T47D (cell line): Measurements from ENCODE around the gene CMC4.

Source experiments
- DNase-seq, 2 experiments: peaks; one replicate each; pipeline versions ENCODE4 v3.0.0 to v3.0.0-alpha.2; 2011 to 2012; ENCODE audit warnings: low read depth in 1 of 2, low spot score in 1 of 2
- JUND ChIP-seq: IDR thresholded peaks from 2 replicates; pipeline ENCODE4 v1.6.1; 2012; ENCODE audit warnings: low read depth
- in situ Hi-C: cut with HindIII; loops from 2 replicates; pipeline ENCODE4 v1.10.0; 2016; ENCODE audit warnings: low sequenced_read_pairs, low pct_unique_long_range_greater_than_20kb

CMC4 gene

DNA sequence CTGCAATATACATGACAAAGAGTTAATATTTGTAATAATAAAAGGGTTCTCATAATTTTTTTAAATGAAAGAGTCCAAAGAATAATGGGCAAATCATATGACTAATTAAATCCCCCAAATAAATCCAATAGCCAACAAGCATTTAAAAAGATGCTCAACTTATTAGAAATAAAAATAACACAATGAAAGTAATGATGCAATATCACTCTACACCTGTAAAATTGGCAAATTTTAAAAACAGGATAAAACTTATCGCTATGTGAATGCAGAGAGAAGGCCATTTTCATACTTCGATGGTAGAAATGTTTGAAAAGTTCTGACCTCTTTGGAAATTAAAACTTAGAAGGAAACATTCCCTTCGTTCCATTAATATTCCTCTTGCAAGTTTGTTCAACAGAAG is 50.3 kb downstream of the CMC4 start:
- DNase-seq, result no peak
- in situ Hi-C loops, result no loop called here
- TF ChIP-seq JUND, result no peak
